Tibial artery (tissue), 4 donors: Measurements from ENCODE around the gene GJB4.
A peak's percentile ranks its signal among the peaks of the same experiment; 100 is the strongest.

ENCODE experiments used
- DNase-seq, 2 donors: peaks; one replicate each; pipeline ENCODE4 v3.0.0-alpha.2; 2019
- H3K27ac ChIP-seq, 2 donors: fragments of 200-600 bp; sonication (generic) in 1 of 2; 1 replicate in 1 of 2; 2 replicates in 1 of 2; pipeline ENCODE4 v1.5.1; 2018 to 2019; ENCODE audit warnings: mild to moderate bottlenecking in 1 of 2
- H3K27me3 ChIP-seq, 2 donors: fragments of 200-600 bp; sonication (generic) in 1 of 2; one replicate each; pipeline versions ENCODE4 v1.5.1 to v1.6.0; 2016 to 2019
- H3K36me3 ChIP-seq, 3 donors: fragments of 200-600 bp; sonication (generic) in 2 of 3; one replicate each; pipeline ENCODE4 v1.5.1; 2016 to 2019; ENCODE audit warnings: mild to moderate bottlenecking in 2 of 3
- H3K4me1 ChIP-seq, 4 donors: fragments of 200-600 bp; sonication (generic) in 2 of 4; 1 replicate in 3 of 4; 2 replicates in 1 of 4; pipeline ENCODE4 v1.5.1; 2016 to 2019
- H3K4me3 ChIP-seq, 2 donors: fragments of 200-600 bp; sonication (generic) in 1 of 2; 1 replicate in 1 of 2; 2 replicates in 1 of 2; pipeline ENCODE4 v1.5.1; 2018 to 2019; ENCODE audit warnings: mild to moderate bottlenecking in 2 of 2
- H3K9me3 ChIP-seq, 3 donors: fragments of 200-600 bp; sonication (generic) in 1 of 3; one replicate each; pipeline ENCODE4 v1.5.1; 2016 to 2019
- intact Hi-C: fragments of 100-400 bp; cut with DNase I; formaldehyde crosslinking; loops from one replicate; pipeline ENCODE4 v1.15.0; 2023; ENCODE audit warnings: low total_unique reads
- TF ChIP-seq, protein P1 (sequence below), 2 experiments: fragments of 200-600 bp in 1 of 2; fragments of 450-650 bp in 1 of 2; IDR thresholded peaks; one replicate each; pipeline ENCODE4 v1.5.1; 2017 to 2019; ENCODE audit warnings: antibody characterized with exemption in 2 of 2, mild to moderate bottlenecking in 1 of 2, moderate library complexity in 1 of 2

Gene GJB4

DNA sequence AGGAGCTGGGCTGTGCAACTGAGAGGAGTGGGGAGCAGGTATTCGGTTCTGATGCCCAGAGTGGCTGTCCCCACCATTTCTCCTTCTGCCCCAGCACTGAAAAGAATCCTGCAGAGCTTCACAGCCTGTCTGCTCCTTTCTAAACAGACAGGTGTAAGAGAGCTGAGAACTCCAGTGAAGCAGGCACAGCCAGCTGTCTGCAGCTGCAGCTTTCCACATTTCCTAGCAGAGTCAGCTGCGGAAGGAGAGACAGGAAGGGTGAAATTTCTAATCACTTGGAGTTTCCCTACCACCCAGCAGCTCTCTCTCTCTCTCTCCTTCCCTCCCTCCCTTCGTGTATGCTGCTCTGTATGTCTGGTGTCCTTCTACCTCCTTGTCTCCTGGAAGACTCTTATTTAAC, 45.2 kb upstream of the GJB4 start:
- Histone ChIP-seq H3K4me3 (no peak overlapping the region), H3K4me1 (no peaks in the 10 kb centered on the region), H3K27me3 (peaks cover 0 to 6% of the 10 kb centered on the region in 2 donors), H3K9me3 (no peaks in the 10 kb centered on the region), H3K27ac (no peak overlapping the region), H3K36me3 (no peaks in the 10 kb centered on the region)
- intact Hi-C loops = no loop called here
- DNase-seq = peak in 1 of 2 donors; percentile 20
- TF ChIP-seq, protein P1, sequence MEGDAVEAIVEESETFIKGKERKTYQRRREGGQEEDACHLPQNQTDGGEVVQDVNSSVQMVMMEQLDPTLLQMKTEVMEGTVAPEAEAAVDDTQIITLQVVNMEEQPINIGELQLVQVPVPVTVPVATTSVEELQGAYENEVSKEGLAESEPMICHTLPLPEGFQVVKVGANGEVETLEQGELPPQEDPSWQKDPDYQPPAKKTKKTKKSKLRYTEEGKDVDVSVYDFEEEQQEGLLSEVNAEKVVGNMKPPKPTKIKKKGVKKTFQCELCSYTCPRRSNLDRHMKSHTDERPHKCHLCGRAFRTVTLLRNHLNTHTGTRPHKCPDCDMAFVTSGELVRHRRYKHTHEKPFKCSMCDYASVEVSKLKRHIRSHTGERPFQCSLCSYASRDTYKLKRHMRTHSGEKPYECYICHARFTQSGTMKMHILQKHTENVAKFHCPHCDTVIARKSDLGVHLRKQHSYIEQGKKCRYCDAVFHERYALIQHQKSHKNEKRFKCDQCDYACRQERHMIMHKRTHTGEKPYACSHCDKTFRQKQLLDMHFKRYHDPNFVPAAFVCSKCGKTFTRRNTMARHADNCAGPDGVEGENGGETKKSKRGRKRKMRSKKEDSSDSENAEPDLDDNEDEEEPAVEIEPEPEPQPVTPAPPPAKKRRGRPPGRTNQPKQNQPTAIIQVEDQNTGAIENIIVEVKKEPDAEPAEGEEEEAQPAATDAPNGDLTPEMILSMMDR (IDR thresholded peaks at IDR 0.05) = no peak

GRCh38 chr1:34715139-34715538, 44.4 kb upstream of the GJB4 start:
- TF ChIP-seq, protein P1 (IDR thresholded peaks at IDR 0.05) = no peak
- Histone ChIP-seq H3K36me3 (no peaks in the 10 kb centered on the region), H3K27me3 (peaks cover 0 to 6% of the 10 kb centered on the region in 2 donors), H3K9me3 (no peaks in the 10 kb centered on the region), H3K4me1 (no peaks in the 10 kb centered on the region), H3K4me3 (no peak overlapping the region), H3K27ac (no peak overlapping the region)
- intact Hi-C loops = no loop called here
- no peak for DNase-seq

- Histone ChIP-seq H3K27ac (no peak overlapping the region), H3K9me3 (no peaks in the 10 kb centered on the region), H3K27me3 (peaks cover 0 to under 1% of the 10 kb centered on the region in 2 donors), H3K36me3 (no peaks in the 10 kb centered on the region), H3K4me3 (no peak overlapping the region), H3K4me1 (no peaks in the 10 kb centered on the region)
- intact Hi-C loops = no loop called here
- TF ChIP-seq, protein P1 (IDR thresholded peaks at IDR 0.05) = no peak
- DNase-seq = no peak
Measured at GRCh38 chr1:34721241-34721640, 38.3 kb upstream of the GJB4 start.

GRCh38 chr1:34721646-34722355, 37.7 kb upstream of the GJB4 start:
- H3K36me3 ChIP-seq = no peaks in the 10 kb centered on the region
- no peak overlapping the region for H3K4me3 ChIP-seq
- no peaks in the 10 kb centered on the region for H3K9me3 ChIP-seq
- H3K27ac ChIP-seq = no peak overlapping the region
- DNase-seq = no peak
- no peaks in the 10 kb centered on the region for H3K4me1 ChIP-seq
- peaks cover 0 to 4% of the 10 kb centered on the region in 2 donors for H3K27me3 ChIP-seq
- intact Hi-C loops = no loop called here
- TF ChIP-seq, protein P1 (IDR thresholded peaks at IDR 0.05) = no peak

GRCh38 chr1:34726861-34727260, 32.7 kb upstream of the GJB4 start:
- Histone ChIP-seq H3K27ac (no peak overlapping the region), H3K4me3 (no peak overlapping the region), H3K36me3 (no peaks in the 10 kb centered on the region), H3K4me1 (no peaks in the 10 kb centered on the region), H3K27me3 (peaks cover 0 to 4% of the 10 kb centered on the region in 2 donors), H3K9me3 (no peaks in the 10 kb centered on the region)
- TF ChIP-seq, protein P1 (IDR thresholded peaks at IDR 0.05) = no peak
- DNase-seq = peak in 1 of 2 donors; percentile 17
- intact Hi-C loops = no loop called here
